Mucosa of descending colon (tissue), 3 donors: ENCODE measurements around the gene FIGLA. TPM values are rescaled to one million over a fixed set of nuclear protein-coding genes. Genes with fewer than 3 reads are reported as not detected.

Experiments used
- ATAC-seq: fragments of 200-7000 bp; cut with Tn5 transposase; one replicate; pipeline ENCODE4 v1.9.1; 2020; ENCODE audit warnings: mild to moderate bottlenecking, moderate library complexity
- DNase-seq, 3 donors: peaks; one replicate each; pipeline ENCODE4 v3.0.0-alpha.2; 2020
- H3K36me3 ChIP-seq: fragments of 200-600 bp; one replicate; pipeline ENCODE4 v1.8.0; 2021; ENCODE audit warnings: low read depth, mild to moderate bottlenecking
- H3K4me1 ChIP-seq: fragments of 200-600 bp; one replicate; pipeline ENCODE4 v1.8.0; 2021; ENCODE audit warnings: low read depth, mild to moderate bottlenecking
- H3K4me3 ChIP-seq: fragments of 200-600 bp; one replicate; pipeline ENCODE4 v1.8.0; 2021; ENCODE audit warnings: mild to moderate bottlenecking
- H3K9me3 ChIP-seq: fragments of 200-600 bp; one replicate; pipeline ENCODE4 v1.8.0; 2021; ENCODE audit warnings: mild to moderate bottlenecking
- intact Hi-C, 2 donors: fragments of 100-400 bp; cut with DNase I in 1 of 2; cut with micrococcal nuclease in 1 of 2; formaldehyde crosslinking; loops; one replicate each; pipeline versions ENCODE4 v1.11.0 to v1.11.1; 2022; cut with DNase I, micrococcal nuclease
- total RNA-seq, 3 donors: library from RNA; stranded (reverse); fragmentation: NEBNext Ultra II Directional in 2 of 3; extraction: Animal tissue kit (Norgen Biotek cat#: 25700) in 2 of 3; gene quantifications; one replicate each; pipeline versions ENCODE4 v1.2.1 to v1.2.4, GENCODE V29; 2021 to 2023
- TF ChIP-seq, protein P1 (sequence below): fragments of 200-600 bp; IDR thresholded peaks from one replicate; pipeline ENCODE4 v1.8.0; 2022; ENCODE audit warnings: antibody characterized with exemption, mild to moderate bottlenecking
- donor health status: DM: no; HTN: no; CAD: no; lungs with moderate emphysema.
- donor health status: DM: no; HTN: no; CAD: no.
- donor health status: DM: no; HTN: yes; CAD: no.

FIGLA gene
- total RNA-seq, 3 donors from 2014 or later: not detected

DNA sequence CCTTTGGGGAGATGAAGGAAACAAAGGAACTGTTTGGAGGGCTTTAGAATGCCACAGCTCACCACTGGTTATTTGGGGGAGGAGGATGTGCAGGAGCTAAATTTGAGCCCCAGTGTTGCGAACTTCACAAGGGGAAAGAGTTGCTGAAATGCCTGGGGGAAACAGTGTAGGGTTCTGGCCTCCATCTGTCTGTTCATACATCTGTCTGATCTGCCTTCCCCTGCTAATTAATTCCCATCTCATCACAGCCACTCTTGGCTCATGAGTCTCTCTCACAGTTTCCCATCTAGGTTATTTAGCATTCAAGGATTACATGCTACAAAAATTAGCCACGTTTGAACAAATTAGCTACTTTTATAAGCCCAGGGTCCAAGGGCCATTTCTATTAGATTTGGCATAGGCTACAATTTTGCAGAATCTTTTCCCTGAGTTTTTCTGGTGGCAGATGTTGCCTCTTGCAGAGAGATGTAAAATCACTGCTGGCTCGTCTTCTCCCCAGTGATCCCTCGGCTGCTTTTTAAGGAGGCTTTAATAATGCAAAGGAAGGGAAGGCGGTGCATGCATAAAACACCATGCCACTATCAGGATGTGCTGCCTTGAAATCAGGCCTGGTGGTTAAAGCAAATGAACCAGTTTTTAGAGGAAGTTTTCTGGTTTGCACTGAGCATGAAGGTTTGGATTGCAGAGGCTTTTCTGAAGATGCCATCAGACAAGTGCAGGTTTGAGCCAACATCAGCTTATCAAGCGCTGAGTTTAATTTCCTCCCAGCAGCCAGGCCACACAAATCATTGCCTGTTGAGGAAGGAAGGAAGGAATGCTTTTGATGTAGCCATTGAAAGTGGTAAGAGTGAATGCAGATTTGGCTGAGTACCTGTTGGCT, 57.4 kb downstream of the FIGLA start:
- no peaks in the 10 kb centered on the region for H3K36me3 ChIP-seq
- no peaks in the 10 kb centered on the region for H3K9me3 ChIP-seq
- H3K4me1 ChIP-seq: no peaks in the 10 kb centered on the region
- no peak overlapping the region for H3K4me3 ChIP-seq
- intact Hi-C loops: no loop called here
- TF ChIP-seq, protein P1, sequence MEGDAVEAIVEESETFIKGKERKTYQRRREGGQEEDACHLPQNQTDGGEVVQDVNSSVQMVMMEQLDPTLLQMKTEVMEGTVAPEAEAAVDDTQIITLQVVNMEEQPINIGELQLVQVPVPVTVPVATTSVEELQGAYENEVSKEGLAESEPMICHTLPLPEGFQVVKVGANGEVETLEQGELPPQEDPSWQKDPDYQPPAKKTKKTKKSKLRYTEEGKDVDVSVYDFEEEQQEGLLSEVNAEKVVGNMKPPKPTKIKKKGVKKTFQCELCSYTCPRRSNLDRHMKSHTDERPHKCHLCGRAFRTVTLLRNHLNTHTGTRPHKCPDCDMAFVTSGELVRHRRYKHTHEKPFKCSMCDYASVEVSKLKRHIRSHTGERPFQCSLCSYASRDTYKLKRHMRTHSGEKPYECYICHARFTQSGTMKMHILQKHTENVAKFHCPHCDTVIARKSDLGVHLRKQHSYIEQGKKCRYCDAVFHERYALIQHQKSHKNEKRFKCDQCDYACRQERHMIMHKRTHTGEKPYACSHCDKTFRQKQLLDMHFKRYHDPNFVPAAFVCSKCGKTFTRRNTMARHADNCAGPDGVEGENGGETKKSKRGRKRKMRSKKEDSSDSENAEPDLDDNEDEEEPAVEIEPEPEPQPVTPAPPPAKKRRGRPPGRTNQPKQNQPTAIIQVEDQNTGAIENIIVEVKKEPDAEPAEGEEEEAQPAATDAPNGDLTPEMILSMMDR: no peak
- ATAC-seq (no peak), DNase-seq (no peak)

GRCh38 chr2:70730730-70731129, 59.7 kb downstream of the FIGLA start:
- intact Hi-C loops: no loop called here
- no peak for ATAC-seq
- TF ChIP-seq, protein P1: no peak
- Histone ChIP-seq H3K4me3 (no peak overlapping the region), H3K9me3 (no peaks in the 10 kb centered on the region), H3K4me1 (no peaks in the 10 kb centered on the region), H3K36me3 (no peaks in the 10 kb centered on the region)
- no peak for DNase-seq

DNA sequence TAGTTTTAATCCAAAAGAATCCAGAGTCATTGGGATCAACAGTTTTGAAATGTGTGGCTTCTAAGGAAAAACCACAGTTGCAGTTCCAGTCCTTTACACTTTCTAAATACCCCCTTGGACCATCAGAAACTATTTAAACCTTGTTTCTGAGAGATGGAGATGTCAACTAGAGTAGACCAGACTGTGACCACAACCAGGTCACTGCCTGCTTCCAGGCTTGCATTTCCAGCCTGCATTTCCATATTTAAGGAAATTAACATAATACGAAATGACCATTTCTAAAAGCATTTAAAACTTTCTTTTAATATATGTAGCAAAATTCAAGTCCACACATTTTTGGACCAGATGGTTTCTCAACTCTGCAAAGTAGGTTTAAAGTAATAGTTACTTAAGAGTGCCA, 60.8 kb downstream of the FIGLA start:
- Histone ChIP-seq H3K4me3 (no peak overlapping the region), H3K9me3 (no peaks in the 10 kb centered on the region), H3K36me3 (no peaks in the 10 kb centered on the region), H3K4me1 (no peaks in the 10 kb centered on the region)
- intact Hi-C loops: no loop called here
- no peak for ATAC-seq
- DNase-seq: no peak
- TF ChIP-seq, protein P1: no peak

DNA sequence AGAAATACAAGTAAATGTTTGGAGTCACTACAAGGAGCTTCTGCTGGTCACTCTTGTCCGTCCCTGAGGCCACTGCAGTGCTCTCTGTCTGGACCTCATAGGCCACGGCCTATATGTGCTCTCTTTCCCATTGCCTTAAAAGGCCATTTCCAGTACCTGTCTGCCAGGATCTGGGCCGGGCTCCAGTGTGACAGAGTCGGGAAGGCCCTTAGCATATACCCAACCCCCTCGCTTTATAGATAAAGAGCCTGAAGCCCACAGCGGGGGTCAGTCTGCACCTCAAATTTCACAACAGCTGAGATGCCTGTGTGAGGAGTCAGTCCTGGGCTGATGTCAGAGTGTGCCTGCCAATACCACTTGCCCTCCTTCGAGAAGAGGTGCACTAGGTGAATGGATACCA, 62.3 kb downstream of the FIGLA start:
- Histone ChIP-seq H3K4me3 (no peak overlapping the region), H3K9me3 (no peaks in the 10 kb centered on the region), H3K36me3 (no peaks in the 10 kb centered on the region), H3K4me1 (no peaks in the 10 kb centered on the region)
- TF ChIP-seq, protein P1: no peak
- no peak for ATAC-seq
- intact Hi-C loops: no loop called here
- DNase-seq: no peak

Other genes with a start within 250 kb of the FIGLA start
- 10 to 100 TPM; 13.5 to 33.5 (median 24.7) TPM for gene TGFA, start 236.8 kb downstream of the FIGLA start, total RNA-seq
- 1 to 10 TPM in 2 of 3 donors, under 1 TPM in 1; 0.43 to 4.0 (median 1.1) TPM for gene ADD2, start 22.4 kb downstream of the FIGLA start, total RNA-seq
- under 1 TPM in 2 of 3 donors, not detected in 1; 0.14 to 0.19 TPM for gene CLEC4F, start 30.0 kb upstream of the FIGLA start, total RNA-seq
- under 1 TPM in 2 of 3 donors, not detected in 1; 0.19 to 0.61 TPM for gene CD207, start 45.2 kb upstream of the FIGLA start, total RNA-seq
- under 1 TPM in 1 of 3 donors, not detected in 2; 0.47 TPM for gene VAX2, start 109.9 kb upstream of the FIGLA start, total RNA-seq
- not detected for gene ATP6V1B1, start 145.3 kb upstream of the FIGLA start, total RNA-seq
- gene ANKRD53, start 188.0 kb upstream of the FIGLA start, total RNA-seq: 1 to 10 TPM in 1 of 3 donors, under 1 TPM in 2; 0.23 to 1.8 (median 0.75) TPM
- gene TEX261, start 204.2 kb upstream of the FIGLA start, total RNA-seq: 10 to 100 TPM; 51.0 to 63.0 (median 51.4) TPM